Superior temporal gyrus (tissue), 1 donor: Measurements from ENCODE around the gene ZCCHC10.
"Not testable (repeated sequence)": the region's sequence is repeated elsewhere in the genome, so short reads cannot be mapped to it uniquely, and the experiment has no call there.

Experiments
- DNase-seq: peaks from one replicate; pipeline ENCODE4 v3.0.0-alpha.2; 2016; ENCODE audit errors: extremely low spot score

The ZCCHC10 gene

DNA sequence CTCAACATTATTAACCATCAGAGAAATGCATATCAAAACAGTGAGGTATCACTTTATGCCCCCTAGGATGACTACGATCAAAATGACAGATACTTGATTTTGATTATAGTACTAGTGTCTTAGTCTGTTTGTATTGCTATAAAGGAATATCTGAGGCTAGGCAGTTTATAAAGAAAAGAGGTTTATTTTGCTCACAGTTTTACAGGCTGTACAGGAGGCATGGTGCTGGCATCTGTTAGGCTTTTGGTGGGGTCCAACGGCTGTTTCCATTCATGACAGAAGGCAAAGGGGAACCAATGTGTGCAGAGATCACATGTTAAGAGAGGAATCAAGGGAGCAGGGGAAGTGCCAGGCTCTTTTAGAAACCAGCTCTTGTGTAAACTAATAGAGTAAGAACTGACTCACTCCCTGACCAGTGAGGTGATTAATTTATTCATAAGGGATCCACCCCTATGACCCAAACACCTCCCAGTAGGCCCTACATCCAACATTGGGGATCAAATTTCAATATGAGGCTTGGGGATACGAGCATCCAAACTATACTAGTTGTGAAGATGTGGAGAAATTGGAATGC, 46.9 kb downstream of the ZCCHC10 start:
- DNase-seq: no peak

DNA sequence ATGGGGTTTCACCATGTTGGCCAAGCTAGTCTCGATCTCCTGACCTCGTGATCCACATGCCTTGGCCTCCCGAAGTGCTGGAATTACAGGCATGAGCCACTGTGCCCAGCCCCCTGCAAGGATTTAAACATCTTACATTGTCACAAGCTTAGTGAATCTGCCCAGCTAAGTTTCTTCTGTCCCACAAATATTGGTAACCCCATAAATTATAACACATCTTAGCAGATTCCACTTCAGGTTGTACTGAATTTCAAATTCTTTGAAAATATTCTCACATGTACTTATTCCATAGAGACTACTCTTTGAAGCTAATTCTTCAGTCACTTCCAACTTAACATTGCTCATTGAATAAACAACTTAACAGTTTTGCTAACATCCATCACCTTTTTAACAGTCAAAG, 49.5 kb downstream of the ZCCHC10 start:
- DNase-seq: no peak

DNA sequence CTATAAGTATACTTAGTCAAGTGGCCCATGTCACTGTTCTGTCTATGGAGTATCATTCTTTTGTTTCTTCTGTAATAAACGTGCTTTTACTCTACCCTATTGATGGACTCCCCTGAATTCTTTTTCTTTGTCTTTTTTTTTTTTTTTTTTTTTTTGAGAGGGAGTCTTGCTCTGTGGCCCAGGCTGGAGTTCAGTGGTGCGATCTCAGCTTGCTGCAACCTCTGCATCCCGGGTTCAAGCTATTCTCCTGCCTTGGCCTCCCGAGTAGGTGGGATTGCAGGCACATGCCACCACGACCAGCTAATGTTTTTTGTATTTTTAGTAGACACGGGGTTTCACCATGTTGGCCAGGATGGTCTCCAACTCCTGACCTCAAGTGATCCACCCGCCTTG, 53.9 kb downstream of the ZCCHC10 start:
- not testable (repeated sequence) for DNase-seq

DNA sequence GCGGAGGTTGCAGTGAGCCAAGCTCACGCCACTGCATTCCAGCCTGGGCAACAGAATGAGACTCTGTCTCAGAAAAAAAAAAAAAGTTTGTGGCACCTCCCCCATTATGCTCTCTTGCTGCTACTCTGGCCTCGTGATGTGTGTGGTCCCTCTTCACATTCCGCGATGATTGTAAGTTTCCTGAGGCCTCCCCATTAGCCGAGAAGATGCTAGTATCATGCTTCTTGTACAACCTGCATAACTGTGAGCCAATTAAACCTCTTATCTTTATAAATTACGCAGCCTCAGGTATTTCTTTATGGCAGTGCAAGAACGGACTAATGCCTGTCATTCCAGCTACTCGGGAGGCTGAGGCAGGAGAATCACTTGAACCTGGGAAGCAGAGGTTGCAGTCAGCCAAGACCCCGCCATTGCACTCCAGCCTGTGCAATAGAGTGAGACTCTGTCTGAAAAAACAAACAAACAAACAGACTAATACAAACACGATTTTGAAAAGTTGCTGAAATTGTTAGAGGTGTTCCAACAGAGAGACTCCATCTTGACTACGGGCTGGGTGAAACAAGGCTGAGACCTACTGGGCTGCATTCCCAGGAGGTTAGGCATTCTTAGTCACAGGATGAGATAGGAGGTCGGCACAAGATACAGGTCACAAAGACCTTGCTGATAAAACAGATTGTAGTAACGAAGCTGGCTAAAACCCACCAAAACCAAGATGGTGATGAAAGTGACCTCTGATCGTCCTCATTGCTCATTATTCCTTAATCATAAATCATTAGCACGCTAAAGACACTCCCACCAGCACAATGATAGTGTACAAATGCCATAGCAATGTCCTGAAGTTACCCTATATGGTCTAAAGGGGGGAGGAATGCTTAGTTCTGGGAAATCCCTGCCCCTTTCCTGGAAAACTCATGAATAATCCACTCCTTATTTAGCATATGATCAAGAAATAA, 54.6 kb downstream of the ZCCHC10 start:
- DNase-seq: no peak

DNA sequence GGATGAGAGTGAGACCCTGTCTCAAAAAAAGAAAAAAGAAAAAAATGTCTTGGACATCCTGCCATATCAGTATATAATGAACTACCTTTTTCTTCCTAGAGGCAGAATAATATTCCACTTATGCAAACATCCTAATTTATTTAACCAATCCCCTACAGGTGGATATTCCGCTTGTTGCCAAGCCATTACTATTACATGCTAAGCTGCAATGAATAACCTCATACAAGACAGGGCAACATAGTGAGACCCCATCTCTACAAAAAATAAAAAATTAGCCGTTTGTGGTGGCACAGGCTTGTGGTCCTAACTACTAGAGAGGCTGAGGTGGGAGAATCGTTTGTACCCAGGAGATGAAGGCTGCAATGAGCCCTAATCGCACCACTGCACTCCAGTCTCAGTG, 61.2 kb downstream of the ZCCHC10 start:
- DNase-seq: no peak

DNA sequence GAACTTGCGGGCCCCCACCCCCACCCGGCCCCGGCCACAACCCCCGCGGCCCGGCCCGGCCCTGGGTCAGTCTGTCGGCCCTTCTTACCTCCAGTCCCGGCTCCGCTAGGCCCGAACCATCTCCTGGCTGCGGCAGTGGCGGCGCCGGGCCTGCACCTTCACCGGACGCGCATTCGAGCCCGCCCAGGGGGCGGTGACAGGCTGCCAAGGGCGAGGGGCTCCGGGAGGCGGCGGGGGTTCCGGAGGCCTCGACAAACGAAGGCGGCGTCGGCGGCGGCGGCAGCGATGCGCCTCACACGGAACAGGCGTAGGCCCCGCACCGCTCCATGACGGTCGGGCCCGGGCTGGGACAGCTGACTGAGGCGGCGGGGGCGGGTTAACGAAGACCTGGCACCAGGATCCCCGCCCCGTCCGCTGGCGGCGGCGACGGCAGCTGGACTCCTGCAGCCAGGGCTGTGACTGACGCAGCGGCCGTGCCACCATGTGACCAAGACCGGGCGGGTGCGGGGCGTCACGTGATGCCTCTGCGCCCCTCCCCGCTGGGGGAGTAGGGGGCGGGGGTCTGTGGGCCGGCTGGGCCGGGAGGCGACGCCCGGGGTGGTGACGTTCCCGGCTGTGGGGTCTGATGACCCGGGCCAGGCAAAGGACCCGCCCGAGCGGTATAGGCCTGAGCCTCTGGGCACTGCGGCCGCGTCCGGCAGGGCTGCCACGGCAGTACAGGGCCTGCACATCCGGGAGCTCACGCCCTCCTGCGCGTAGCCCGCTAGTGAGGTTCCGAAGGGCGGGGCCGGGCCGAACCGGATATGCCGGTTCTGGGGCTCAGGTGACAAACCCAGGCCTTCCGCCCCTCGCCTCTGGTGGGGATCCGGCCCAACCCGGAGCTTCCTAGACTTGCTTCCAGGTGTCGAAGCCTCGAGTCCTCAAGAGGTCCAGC, 62.9 kb downstream of the ZCCHC10 start, which contains the start of gene AFF4:
AFF4 (minus strand) TSS at position 464 of the 934 bp plus-strand sequence. CDS start 26,445 bp downstream, outside the sequence.
- DNase-seq: peak; percentile 96

DNA sequence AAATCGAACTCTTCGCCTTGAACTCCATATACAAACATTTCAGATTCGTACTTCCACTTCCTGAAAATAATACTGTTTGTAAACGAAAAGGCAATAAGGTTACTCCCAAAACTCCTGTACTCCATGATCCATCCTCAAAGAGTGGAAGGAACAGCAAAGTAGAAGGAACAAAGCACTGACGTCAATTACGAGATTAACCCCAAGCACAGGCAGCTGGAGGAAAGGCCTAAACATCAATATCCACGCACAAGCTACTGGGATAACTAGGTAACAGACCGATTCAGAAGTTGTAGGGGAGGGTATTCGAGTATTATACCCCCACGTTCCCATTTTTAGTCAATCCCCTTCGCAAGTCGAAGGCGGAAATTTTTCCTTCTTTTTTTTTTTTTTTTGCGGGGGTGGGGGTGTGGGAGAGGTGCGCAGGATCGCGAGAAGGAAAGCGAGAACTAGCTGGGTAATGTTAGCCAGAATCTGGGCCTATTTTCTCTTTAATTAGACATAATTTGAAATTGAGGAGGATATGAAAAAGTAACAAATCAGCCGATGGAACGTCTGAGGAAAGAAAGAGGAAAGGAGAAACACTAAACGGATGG, 63.8 kb downstream of the ZCCHC10 start:
- DNase-seq: peak; percentile 66

DNA sequence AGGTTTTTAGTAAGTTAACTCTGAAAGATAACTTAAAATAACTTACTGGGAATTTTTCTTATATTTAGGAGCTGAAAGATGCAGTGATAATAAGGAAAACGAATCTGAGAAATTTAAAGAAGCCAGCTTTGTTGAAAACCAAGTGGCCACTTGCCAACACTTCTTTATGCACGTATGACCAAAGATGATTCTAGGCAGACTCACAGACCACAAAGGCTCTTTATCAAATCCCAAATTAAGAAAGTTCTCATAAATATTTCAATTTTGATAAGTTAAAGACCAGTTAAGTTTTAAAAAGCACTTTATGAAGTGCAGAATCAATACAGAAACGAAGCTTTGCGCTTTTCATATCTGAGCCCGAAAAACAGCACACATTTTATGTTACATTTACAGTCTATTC, 64.5 kb downstream of the ZCCHC10 start:
- peak; percentile 32 for DNase-seq

DNA sequence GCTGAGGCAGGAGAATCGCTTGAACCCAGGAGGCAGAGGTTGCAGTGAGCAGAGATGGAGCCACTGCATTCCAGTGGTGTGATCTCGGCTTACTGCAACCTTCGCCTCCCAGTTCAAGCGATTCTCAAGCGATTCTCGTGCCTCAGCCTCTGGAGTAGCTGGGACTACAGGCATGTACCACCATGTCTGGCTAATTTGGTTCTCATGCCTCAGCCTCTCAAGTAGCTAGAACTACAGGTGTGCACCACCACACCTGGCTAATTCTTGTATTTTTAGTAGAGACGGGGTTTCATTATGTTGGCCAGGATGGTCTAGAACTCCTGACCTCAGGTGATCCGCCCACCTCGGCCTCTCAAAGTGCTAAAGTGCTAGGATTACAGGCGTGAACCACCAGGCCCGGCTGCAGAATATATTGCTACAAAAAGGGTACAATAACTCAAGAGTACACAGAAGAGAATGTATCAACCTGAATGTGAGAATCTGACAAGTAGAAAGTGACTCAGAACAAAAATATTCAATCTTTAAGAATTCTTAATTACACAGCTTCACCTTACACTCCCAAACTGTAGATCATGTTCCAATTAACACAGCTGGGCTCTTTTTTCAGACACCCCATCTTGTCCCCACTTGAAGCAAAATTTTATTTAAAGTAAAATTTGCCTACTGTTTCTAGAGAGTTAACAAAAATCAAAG, 65.1 kb downstream of the ZCCHC10 start:
- DNase-seq: not testable (repeated sequence)

DNA sequence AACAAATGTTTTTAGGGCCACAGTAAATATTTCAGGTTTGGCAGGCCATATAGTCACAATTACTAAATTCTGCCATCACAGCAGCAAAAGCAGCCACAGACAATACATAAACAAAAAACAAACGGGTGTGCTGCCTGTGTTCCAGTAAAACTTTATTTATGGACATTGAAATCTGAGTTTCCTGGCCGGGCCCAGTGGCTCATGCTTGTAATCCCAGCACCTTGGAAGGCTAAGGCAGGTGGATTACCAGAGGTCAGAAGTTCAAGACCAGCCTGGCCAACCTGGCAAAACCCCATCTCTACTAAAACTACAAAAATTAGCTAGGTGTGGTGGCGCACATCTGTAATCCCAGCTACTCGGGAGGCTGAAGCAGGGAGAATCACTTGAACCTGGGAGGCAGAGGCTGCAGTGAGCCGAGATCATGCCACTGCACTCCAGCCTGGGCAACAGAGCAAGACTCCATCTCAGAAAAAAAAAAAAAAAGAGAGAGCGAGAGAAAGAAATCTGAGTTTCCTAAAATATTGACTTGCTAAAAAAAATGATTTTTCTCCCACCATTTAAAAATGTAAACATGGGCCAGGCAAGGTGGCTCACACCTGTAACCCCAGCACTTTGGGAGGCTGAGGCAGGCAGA, 70.1 kb downstream of the ZCCHC10 start:
- not testable (repeated sequence) for DNase-seq

DNA sequence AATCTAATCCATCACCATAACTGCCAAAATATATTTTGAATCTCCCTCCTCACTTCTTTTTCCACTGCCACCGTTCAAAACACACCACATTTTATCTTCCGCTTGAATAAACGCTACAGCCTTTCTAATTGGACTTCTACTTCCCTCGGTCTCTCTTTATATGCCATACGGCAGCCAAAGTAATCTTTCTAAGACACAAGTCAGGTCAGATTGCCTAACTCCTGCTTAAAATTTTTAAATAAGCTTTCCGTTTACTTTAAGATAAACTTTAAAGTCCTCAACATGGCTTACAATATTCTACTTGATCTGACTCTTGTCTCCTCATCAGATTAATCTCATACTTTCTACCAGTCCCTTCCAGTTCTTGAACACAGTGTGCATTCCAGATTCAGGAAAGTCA, 72.6 kb downstream of the ZCCHC10 start:
- DNase-seq: no peak

DNA sequence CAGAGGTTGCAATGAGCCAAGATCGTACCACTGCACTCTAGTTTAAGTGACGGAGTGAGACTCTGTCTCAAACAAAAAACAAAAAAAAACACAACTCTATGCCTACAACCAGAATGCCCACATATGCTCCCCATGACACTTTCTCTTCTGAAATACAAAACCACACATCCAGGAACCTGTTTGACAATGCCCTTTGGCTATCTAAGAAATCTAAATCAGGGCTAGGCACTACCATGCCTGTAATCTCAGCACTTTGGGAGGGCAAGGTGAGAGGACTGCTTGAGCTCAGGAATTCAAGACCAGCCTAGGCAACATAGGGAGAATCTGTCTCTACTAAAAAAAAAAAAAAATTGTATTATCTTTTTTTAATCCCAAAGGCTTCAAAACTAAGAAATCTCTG, 73.5 kb downstream of the ZCCHC10 start:
- no peak for DNase-seq

DNA sequence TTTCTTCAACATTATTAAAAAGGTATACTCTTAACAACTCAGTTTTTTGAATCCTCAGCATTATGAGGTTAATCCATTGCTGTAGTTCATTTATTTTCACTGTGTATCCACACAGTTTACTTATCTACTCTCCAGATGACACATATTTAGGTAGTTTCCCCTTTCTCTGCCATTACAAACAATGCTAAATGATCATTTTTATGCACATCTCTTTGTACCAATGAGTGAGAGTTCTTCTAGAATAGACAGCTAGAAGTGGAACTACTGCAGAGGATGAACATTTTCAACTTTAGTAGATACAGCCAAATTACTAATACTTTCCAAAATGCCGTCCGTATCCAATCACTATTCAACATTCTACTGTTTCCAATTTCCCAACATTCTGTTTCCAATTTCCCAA, 74.5 kb downstream of the ZCCHC10 start:
- no peak for DNase-seq

DNA sequence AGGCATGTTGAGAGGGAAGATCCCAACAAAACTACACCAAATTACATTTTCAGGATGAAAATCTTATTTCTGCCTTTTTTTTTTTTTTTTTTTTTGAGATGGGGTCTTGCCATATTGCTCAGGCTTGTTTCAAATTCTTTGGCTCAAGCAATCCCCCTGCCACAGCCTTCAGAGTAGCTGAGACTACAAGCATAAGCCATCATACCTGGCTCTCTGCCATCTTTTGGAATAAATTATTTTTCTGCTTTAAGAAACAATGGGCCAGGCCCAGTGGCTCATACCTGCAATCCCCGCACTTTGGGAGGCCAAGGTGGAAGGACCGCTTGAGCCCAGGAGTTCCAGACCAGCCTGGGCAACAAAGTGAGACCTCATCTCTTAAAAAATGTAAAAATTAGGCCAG, 77.2 kb downstream of the ZCCHC10 start:
- no peak for DNase-seq

DNA sequence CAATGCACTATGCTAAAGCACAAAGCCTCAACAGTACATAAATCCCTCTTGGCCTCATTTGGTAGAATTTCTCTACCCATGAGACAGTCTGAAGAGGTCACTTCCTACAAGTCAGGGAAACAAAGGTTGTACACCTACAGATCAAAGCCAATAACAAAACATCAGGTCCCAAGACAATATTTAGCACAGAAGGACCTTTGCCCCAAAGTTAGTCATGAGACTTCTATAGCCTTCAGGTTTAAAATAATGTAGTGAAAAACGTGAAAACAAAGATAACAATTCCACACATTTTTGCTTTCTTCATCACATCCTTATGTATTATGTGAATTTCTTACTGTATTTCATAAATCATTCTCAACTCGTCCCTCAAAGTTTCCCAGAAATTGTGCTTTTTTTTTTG, 78.7 kb downstream of the ZCCHC10 start:
- DNase-seq: no peak
